ENCODE measurements around the gene ADAMTS7. TPM values are rescaled to one million over a fixed set of nuclear protein-coding genes. Genes with fewer than 3 reads are reported as not detected.

The ADAMTS7 gene
- total and polyA plus RNA-seq, 2 of the 13 experiments (the other 11 are each of a cell fraction or from before 2014, with no cell fraction given), result 0.09 to 0.12 TPM

GRCh38 chr15:78830514-78831228, 19.4 kb upstream of the ADAMTS7 start:
- DNase-seq (ENCODE audit: low spot score) (no peak), ATAC-seq (no peak; the same call in 1 of the 3 replicates), FAIRE-seq (no peak)
- intact Hi-C loops (cut with micrococcal nuclease; ENCODE audit: unreplicated experiment) (no loop called here), in situ Hi-C loops (cut with HindIII; ENCODE audit: extremely low pct_ligation_motif_present, low pct_unique_long_range_greater_than_20kb) (no loop called here)
- H2AFZ ChIP-seq (ENCODE audit: low read length), result no peak overlapping the region
- no peaks in the 10 kb centered on the region for H4K20me1 ChIP-seq (ENCODE audit: insufficient read depth, low read length)
- H3K4me2 ChIP-seq (ENCODE audit: low read depth, low read length), result no peak overlapping the region
- H3K36me3 ChIP-seq (replicated peaks in 1 of 2; ENCODE audit: control insufficient read depth in 1 of 2, insufficient read depth in 2 of 2, low read length in 2 of 2), result no peaks in the 10 kb centered on the region
- H3K27me3 ChIP-seq (ENCODE audit: control insufficient read depth in 1 of 2, insufficient read depth in 2 of 2, low read length in 2 of 2), result peaks cover 0 to 23% of the 10 kb centered on the region in 2 experiments; a peak in 2 of 5 replicates
- 87% methylated on average over 3 of the region's 52 CpGs for WGBS (ENCODE audit: low lambda C conversion rate)
- H3K27ac ChIP-seq (ENCODE audit: extremely low read length, insufficient read depth, low read length), result no peak overlapping the region
- H3K79me2 ChIP-seq (ENCODE audit: insufficient read depth, low read length), result no peaks in the 10 kb centered on the region
- TF ChIP-seq, protein P1, sequence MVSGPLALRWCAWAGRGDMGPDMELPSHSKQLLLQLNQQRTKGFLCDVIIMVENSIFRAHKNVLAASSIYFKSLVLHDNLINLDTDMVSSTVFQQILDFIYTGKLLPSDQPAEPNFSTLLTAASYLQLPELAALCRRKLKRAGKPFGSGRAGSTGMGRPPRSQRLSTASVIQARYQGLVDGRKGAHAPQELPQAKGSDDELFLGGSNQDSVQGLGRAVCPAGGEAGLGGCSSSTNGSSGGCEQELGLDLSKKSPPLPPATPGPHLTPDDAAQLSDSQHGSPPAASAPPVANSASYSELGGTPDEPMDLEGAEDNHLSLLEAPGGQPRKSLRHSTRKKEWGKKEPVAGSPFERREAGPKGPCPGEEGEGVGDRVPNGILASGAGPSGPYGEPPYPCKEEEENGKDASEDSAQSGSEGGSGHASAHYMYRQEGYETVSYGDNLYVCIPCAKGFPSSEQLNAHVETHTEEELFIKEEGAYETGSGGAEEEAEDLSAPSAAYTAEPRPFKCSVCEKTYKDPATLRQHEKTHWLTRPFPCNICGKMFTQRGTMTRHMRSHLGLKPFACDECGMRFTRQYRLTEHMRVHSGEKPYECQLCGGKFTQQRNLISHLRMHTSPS (CRISPR knock-in tag; IDR thresholded peaks at IDR 0.05; ENCODE audit: low read depth), result no peak
- TF ChIP-seq AGO1 (IDR thresholded peaks at IDR 0.05; ENCODE audit: low read depth, low read length, poor library complexity, severe bottlenecking) (peak; percentile 2), ZNF597 (CRISPR knock-in tag; IDR thresholded peaks at IDR 0.05) (no peak), MEF2D (CRISPR knock-in tag; IDR thresholded peaks at IDR 0.05) (no peak), USF2 (IDR thresholded peaks at IDR 0.05; ENCODE audit: low read depth, low read length) (no peak), USF2 (CRISPR knock-in tag; IDR thresholded peaks at IDR 0.05; ENCODE audit: borderline replicate concordance) (no peak), ZNF766 (CRISPR knock-in tag; IDR thresholded peaks at IDR 0.05; ENCODE audit: borderline replicate concordance) (no peak), RAD21 (CRISPR knock-in tag; IDR thresholded peaks at IDR 0.05) (no peak)
- CTCF ChIA-PET (ENCODE audit: low intra/inter-chr PET ratio, low total read pairs), result no interaction called here
- POLR2A ChIA-PET, result no interaction called here
- H3K4me3 ChIP-seq (replicated peaks in 1 of 3; ENCODE audit: insufficient read depth in 1 of 3, low read depth in 2 of 3, low read length in 3 of 3), result no peak overlapping the region
- no peaks in the 10 kb centered on the region for H3K9me3 ChIP-seq (ENCODE audit: low read length)
- H3K9ac ChIP-seq (ENCODE audit: insufficient read depth, low read depth, low read length), result no peak overlapping the region
- peaks cover 20% of the 10 kb centered on the region for H3K4me1 ChIP-seq (ENCODE audit: insufficient read depth, low read length)
- BruUV-seq (replicated peaks), result no TSS peak
